Measurements from ENCODE around the gene SDF2L1.
A peak's percentile ranks its signal among the peaks of the same experiment; 100 is the strongest.
"Not testable (repeated sequence)": the region's sequence is repeated elsewhere in the genome, so short reads cannot be mapped to it uniquely, and the experiment has no call there.

The SDF2L1 gene

GRCh38 chr22:21635771-21636510, 6.2 kb upstream of the SDF2L1 start:
- DNase-seq, result no peak

DNA sequence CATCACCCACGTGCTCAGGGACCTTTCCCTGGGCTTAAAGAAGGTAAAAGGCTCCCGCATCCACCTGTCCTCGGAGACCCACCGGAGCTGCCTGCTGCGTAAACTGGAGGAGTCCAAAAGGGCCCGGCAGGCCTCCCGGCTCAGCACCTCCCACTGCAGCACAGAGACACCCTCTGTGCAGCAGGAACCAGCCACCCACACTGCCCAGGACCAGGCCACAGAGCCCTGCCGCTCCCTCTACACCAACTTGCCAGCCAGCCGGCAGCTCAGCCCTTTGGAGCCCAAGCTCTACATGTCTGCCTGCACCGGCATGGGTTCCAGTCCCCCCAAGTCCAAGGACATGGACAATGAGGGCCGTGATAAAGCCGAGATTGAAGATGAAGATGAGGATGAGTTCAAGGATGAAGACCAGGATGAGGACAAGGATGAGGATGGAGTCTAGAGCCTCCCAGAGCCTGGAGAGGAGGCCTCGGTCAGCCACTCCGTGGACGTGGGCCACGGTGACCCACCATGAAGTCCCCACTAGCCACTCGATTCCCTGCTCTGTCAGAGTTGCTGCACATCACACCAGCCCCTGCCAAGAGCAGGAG, 5.4 kb upstream of the SDF2L1 start:
- DNase-seq, result no peak

DNA sequence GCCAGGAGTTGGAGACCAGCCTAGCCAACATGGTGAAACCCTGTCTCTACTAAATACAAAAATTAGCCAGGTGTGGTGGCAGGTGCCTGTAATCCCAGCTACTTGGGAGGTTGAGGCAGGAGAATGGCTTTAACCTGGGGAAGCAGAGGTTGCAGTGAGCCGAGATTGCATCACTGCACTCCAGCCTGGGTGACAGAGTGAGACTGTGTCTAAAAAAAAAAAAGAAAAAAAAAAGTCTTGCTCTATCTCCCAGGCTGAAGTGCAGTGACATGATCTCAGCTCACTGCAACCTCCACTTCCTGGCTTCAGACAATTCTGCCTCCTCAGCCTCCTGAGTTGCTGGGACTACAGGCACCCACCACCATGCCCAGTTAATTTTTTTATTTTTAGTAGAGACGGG, 4.7 kb upstream of the SDF2L1 start:
- DNase-seq, result not testable (repeated sequence)

DNA sequence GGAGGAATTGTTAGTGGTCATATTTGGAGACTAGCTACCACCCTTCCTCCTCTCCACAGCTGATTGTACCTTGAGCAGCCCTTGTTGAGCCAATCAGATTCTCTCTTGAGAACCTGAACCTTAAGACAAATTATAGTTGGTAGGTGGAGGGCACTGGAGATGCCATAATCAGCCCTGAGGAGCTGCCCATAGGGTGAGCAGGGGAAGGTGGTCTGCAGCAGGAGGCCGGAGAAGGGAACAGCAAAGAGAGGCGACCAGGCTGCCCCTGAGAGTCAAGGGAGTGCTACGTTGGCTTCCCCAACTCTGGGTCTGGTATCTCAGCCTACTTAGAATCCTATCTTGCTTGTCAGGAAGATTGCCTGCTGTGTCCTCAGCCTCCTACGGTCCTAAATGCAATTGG, 2.7 kb upstream of the SDF2L1 start:
- DNase-seq, result no peak

- DNase-seq, result no peak
Observed at GRCh38 chr22:21640810-21641209, 1.3 kb upstream of the SDF2L1 start.

GRCh38 chr22:21641417-21641788, 699 bp upstream of the SDF2L1 start:
- no peak for DNase-seq

- DNase-seq, result peak; percentile 70
Observed at GRCh38 chr22:21642584-21643448, 714 bp downstream of the SDF2L1 start.

DNA sequence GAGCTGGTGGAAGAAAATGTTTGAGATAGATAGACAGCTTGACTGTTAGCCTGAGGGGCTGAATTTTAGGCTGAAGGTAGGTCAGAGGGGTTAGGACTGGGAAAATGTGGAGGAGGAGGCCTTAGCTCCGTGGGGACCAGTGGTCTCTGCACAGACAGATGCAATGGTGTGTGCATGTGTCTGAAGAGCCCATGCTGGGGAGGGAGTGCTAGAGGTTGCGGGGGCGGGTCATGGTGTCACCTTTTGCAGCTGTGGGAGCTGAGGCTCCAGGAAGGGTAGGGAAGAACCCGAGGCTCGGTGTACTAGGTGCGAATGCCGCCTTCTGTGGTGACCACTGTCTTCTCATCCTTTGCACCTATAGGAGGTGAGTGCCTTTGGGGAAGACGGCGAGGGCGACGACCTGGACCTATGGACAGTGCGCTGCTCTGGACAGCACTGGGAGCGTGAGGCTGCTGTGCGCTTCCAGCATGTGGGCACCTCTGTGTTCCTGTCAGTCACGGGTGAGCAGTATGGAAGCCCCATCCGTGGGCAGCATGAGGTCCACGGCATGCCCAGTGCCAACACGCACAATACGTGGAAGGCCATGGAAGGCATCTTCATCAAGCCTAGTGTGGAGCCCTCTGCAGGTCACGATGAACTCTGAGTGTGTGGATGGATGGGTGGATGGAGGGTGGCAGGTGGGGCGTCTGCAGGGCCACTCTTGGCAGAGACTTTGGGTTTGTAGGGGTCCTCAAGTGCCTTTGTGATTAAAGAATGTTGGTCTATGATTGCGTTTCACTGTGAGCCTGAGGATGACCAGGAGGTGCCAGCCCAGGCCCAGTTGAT, 1.6 kb downstream of the SDF2L1 start:
- no peak for DNase-seq

DNA sequence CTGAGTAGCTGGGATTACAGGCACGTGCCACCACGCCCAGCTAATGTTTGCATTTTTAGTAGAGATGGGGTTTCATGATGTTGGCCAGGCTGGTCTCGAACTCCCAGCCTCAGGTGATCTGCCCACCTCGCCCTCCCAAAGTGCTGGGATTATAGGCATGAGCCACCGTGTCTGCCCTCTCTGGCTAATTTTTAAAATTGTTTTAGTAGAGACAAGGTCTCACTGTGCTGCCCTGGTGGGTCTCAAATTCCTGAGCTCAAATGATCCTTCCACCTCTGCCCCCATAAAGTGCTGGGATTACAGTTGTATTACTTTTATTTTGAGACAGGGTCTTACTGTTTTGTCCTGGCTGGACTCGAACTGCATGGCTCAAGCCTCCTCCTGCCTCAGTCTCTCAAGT, 3.4 kb downstream of the SDF2L1 start:
- DNase-seq, result not testable (repeated sequence)

- DNase-seq, result peak; percentile 57
Observed at GRCh38 chr22:21646608-21647590, 4.8 kb downstream of the SDF2L1 start.

GRCh38 chr22:21650280-21650679, 8.2 kb downstream of the SDF2L1 start:
- DNase-seq, result no peak

DNA sequence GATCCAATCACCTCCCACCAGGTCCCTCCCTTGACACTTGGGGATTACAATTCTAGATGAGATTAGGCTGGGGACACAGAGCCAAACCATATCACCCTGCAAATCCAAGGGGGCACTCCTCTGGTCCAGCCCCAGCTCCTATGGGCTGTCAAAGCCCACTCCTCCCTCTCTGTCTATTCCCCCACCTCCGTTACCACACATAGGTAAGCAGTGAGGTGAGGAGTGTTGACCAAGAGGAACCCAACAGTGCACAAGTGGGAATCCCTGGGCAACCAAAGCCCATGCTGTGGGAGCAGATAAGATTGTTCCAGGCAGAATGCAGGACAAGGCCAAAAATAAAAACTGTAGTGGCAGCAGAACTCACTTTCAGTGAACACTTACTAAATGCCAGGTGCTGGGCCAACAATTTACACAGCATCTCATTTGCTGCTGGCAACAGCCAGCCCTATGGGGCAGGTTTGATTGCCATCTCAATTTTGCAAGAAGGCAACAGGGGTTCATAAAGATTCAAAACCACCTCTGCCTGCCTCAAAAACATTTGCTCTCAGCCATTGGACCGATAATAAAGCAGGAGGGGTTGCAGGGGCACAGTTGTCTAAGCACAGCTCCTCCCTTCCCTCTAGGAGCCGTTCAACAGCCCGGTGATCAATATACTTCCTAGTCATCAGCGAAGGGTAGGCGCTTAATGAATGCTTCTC, 8.9 kb downstream of the SDF2L1 start:
- DNase-seq, result no peak

- peak; percentile 82 for DNase-seq
Observed at GRCh38 chr22:21651521-21652009, 9.5 kb downstream of the SDF2L1 start.

DNA sequence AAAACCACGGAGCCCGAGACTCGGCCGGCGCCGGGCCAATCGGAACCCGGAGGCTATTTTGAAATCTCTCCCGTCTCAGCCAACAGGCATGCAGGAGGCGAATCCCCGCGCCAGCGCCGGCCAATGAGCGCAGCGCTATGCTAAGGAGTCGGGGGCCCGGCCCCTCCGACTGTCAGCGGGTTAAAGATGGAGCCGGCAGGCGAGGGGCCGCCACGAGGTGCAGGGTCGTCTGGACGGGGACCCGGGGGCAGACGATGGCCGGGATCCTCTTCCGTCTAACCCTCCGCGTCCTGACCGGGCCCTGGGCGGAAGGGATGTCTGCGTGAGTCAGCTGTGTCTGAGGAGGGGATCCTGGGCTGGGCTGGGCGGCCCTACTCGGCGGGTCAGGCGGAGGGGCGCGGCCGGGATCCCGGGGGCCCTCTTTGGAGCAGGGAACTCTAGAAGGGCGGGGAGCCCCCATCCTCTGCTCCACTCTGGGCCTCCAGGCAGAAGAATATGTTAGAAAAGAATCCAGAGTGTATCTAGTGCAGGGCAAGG, 10.0 kb downstream of the SDF2L1 start:
- peak; percentile 86 for DNase-seq

- no peak for DNase-seq
Observed at GRCh38 chr22:21652547-21653545, 10.7 kb downstream of the SDF2L1 start.

GRCh38 chr22:21657020-21657359, 14.9 kb downstream of the SDF2L1 start:
- no peak for DNase-seq

DNA sequence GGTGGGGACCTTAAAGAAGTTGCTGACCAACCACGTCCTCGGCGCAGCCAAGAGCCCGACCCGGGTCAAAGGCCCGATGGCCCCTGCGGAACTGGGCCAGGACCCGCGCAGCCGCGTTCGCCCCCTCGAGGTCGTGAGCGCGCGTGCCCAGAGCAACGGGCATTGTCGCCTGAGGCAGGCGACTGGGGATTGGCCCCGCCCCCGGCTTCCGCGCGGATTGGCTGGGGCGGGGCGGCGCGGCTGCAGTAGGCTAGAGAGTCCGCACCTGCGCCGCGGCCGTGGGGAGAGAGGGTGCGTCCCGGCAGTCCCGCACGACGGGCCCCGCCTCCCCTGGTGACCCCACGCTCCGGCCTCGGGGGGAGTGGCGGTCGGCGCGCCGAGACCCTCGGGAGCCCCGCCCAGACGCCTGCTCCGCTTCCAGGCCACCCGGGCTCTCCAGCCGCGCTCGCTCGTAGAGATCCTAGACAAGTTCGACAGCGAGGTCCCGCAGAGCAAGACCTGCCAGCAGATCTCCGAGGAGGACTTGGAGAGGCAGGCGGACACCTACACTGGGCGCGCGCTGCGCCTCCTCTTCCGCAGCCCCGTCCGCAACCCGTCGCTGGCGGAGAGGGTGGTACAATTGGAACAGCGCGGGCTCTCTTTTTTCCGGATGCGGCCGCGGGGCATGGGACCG, 15.4 kb downstream of the SDF2L1 start:
- peak; percentile 88 for DNase-seq

DNA sequence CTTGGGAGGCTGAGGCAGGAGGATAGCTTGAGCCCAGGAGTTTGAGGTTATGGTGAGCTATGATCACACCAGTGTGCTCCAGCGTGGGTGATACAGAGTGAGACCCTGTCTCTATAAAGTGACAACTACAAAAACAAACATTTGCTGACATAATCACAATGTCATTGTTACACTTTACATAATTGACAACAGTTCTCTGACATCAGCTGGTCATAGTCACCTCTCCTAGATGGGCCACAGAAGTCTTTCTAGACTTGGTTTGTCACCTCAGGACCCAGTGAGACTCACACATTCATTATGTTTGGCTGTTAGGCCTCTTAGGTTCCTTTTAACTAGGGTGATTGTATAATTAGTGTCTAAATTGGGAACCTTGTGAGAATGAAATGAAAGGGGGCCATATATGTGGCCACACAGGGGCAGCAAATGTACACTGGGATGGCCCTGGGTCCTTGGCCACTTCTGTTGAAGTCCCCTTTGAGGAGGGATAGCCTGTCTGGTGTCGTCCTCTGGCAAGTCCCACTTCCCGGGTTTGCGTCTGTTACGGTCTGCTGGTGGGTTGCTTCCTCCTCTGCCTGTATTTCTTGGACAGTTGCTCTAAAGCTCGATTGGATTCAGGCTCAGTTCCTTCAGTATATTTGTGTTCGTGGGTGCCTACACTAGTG, 17.9 kb downstream of the SDF2L1 start:
- DNase-seq, result no peak
